ENCODE results near the gene PSMB4.
"Not testable (repeated sequence)": the region's sequence is repeated elsewhere in the genome, so short reads cannot be mapped to it uniquely, and the experiment has no call there.

The PSMB4 gene

DNA sequence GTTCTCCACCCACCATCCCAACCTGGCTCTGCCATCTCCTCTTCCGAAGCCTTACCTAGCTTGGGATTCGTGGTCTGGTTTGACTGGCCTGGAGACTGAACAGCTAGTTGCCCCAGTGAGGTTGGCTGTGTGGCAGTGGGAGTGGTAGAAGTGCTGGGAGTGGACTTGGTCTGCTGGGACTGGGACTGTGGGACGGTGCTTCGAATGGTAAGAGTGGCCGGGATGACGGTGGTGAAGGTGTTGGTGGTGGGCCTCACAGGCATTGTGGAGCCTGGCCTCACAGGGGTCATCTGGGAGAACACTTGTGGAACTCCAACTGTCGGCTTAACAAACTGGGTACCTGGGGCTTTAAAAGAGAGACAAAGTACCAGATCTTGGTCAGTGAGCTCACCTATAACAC lies 28.7 kb downstream of the PSMB4 start:
- H2AK5ac ChIP-seq (ENCODE audit: low read depth, low read length), result no peak overlapping the region
- H2BK5ac ChIP-seq (ENCODE audit: low read length), result no peak overlapping the region
- no peak overlapping the region for H3K14ac ChIP-seq (ENCODE audit: low read length)
- H3K4ac ChIP-seq (ENCODE audit: low read length), result no peak overlapping the region
- H3K27ac ChIP-seq (replicated peaks; ENCODE audit: low read length), result no peak overlapping the region
- no peaks in the 10 kb centered on the region for H3K4me1 ChIP-seq (ENCODE audit: control insufficient read depth in 2 of 2, insufficient read depth in 1 of 2, low read depth in 1 of 2, low read length in 2 of 2)
- H4K91ac ChIP-seq (ENCODE audit: low read depth, low read length, poor library complexity), result no peak overlapping the region
- no peak overlapping the region for H3K23ac ChIP-seq (ENCODE audit: low read depth, low read length, poor library complexity)
- peaks cover 9% of the 10 kb centered on the region for H3K79me1 ChIP-seq (ENCODE audit: low read depth, low read length)
- no peak overlapping the region for H3K4me2 ChIP-seq (ENCODE audit: insufficient read depth, low read length, poor library complexity, severe bottlenecking)
- H3K4me3 ChIP-seq (ENCODE audit: low read length in 2 of 2), result no peak overlapping the region
- no peaks in the 10 kb centered on the region for H3K27me3 ChIP-seq (ENCODE audit: control insufficient read depth in 3 of 3, insufficient read depth in 3 of 3, low read depth in 1 of 3, low read length in 3 of 3)
- no peak overlapping the region for H2BK15ac ChIP-seq (ENCODE audit: low read length)
- no peak overlapping the region for H2AFZ ChIP-seq (ENCODE audit: low read length)
- no peak overlapping the region for H2BK12ac ChIP-seq (ENCODE audit: low read length)
- no peak overlapping the region for H3K18ac ChIP-seq (ENCODE audit: low read length)
- WGBS, 2 donors (ENCODE audit: extremely low coverage in 2 of 2, insufficient read length in 2 of 2, insufficient replicate concordance in 1 of 2), result no CpG with 5 or more reads among the region's 7 CpGs
- no peak overlapping the region for H2BK120ac ChIP-seq (ENCODE audit: low read depth, low read length)
- H3K36me3 ChIP-seq (replicated peaks in 1 of 2; ENCODE audit: control insufficient read depth in 2 of 2, insufficient read depth in 2 of 2, low read length in 2 of 2), result peaks cover 37 to 85% of the 10 kb centered on the region in 2 donors
- peaks cover 0 to 2% of the 10 kb centered on the region in 2 donors for H3K9me3 ChIP-seq (replicated peaks in 1 of 2; ENCODE audit: control insufficient read depth in 2 of 2, insufficient read depth in 1 of 2, low read depth in 1 of 2, low read length in 2 of 2)
- no peak overlapping the region for H3K9ac ChIP-seq (ENCODE audit: low read depth, low read length, poor library complexity)
- DNase-seq (ENCODE audit: low spot score), result no peak
- H4K8ac ChIP-seq (ENCODE audit: low read depth, low read length), result no peak overlapping the region

DNA sequence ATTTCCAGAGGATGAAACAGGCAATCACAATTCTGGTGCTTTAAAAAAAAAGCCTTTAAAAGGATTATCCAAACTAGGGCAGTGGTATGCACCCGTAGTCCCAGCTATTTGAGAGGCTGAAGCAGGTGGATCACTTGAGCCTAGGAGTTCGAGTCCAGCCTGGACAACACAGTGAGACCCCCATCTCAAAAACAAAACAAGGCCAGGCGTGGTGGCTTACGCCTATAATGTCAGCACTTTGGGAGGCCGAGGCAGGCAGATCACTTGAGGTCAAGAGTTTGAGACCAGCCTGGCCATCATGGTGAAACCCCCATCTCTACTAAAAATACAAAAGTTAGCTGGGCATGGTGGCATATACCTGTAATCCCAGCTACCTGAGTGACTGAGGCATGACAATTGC lies 34.5 kb downstream of the PSMB4 start:
- H3K4ac ChIP-seq (ENCODE audit: low read length); H2AFZ ChIP-seq (ENCODE audit: low read length); H3K27me3 ChIP-seq (ENCODE audit: control insufficient read depth in 3 of 3, insufficient read depth in 3 of 3, low read depth in 1 of 3, low read length in 3 of 3); H3K4me1 ChIP-seq (ENCODE audit: control insufficient read depth in 2 of 2, insufficient read depth in 1 of 2, low read depth in 1 of 2, low read length in 2 of 2); H3K9ac ChIP-seq (ENCODE audit: low read depth, low read length, poor library complexity); H3K4me3 ChIP-seq (ENCODE audit: low read length in 2 of 2); H4K8ac ChIP-seq (ENCODE audit: low read depth, low read length); H2BK5ac ChIP-seq (ENCODE audit: low read length); H2AK5ac ChIP-seq (ENCODE audit: low read depth, low read length); H3K18ac ChIP-seq (ENCODE audit: low read length); H4K91ac ChIP-seq (ENCODE audit: low read depth, low read length, poor library complexity); H2BK12ac ChIP-seq (ENCODE audit: low read length); H3K23ac ChIP-seq (ENCODE audit: low read depth, low read length, poor library complexity); H3K4me2 ChIP-seq (ENCODE audit: insufficient read depth, low read length, poor library complexity, severe bottlenecking); H2BK15ac ChIP-seq (ENCODE audit: low read length); H3K9me3 ChIP-seq (replicated peaks in 1 of 2; ENCODE audit: control insufficient read depth in 2 of 2, insufficient read depth in 1 of 2, low read depth in 1 of 2, low read length in 2 of 2); H3K27ac ChIP-seq (replicated peaks; ENCODE audit: low read length); H2BK120ac ChIP-seq (ENCODE audit: low read depth, low read length); DNase-seq (ENCODE audit: low spot score); H3K14ac ChIP-seq (ENCODE audit: low read length): not testable (repeated sequence)
- no CpG with 5 or more reads among the region's 5 CpGs for WGBS, 2 donors (ENCODE audit: extremely low coverage in 2 of 2, insufficient read length in 2 of 2, insufficient replicate concordance in 1 of 2)
- H3K36me3 ChIP-seq (replicated peaks in 1 of 2; ENCODE audit: control insufficient read depth in 2 of 2, insufficient read depth in 2 of 2, low read length in 2 of 2), result peaks cover 7 to 73% of the 10 kb centered on the region in 2 donors
- H3K79me1 ChIP-seq (ENCODE audit: low read depth, low read length), result peaks cover 11% of the 10 kb centered on the region

DNA sequence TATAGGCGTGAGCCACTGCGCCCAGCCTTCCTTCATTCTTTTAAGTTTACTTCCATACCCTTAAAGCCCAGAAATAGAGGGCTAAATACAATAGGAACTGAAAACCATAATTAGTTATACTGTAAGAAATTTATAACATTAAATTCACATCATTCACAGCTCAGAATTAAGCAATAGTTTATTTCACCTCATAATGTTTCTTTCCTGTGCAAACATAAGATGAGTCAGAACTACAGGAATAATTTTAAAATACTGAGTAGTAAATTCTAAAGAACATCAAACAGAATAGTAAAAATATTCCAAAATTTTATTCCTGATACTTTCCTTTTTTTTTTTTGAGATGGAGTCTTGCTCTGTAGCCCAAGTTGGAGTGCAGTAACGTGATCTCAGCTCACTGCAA lies 35.8 kb downstream of the PSMB4 start:
- no peak overlapping the region for H3K4me3 ChIP-seq (ENCODE audit: low read length in 2 of 2)
- no peak overlapping the region for H2BK120ac ChIP-seq (ENCODE audit: low read depth, low read length)
- peaks cover 4 to 73% of the 10 kb centered on the region in 2 donors for H3K36me3 ChIP-seq (replicated peaks in 1 of 2; ENCODE audit: control insufficient read depth in 2 of 2, insufficient read depth in 2 of 2, low read length in 2 of 2)
- H2BK5ac ChIP-seq (ENCODE audit: low read length), result no peak overlapping the region
- no CpG with 5 or more reads among the region's 3 CpGs for WGBS, 2 donors (ENCODE audit: extremely low coverage in 2 of 2, insufficient read length in 2 of 2, insufficient replicate concordance in 1 of 2)
- H3K79me1 ChIP-seq (ENCODE audit: low read depth, low read length), result peaks cover 11% of the 10 kb centered on the region
- H3K23ac ChIP-seq (ENCODE audit: low read depth, low read length, poor library complexity), result no peak overlapping the region
- no peak overlapping the region for H3K18ac ChIP-seq (ENCODE audit: low read length)
- H3K4me2 ChIP-seq (ENCODE audit: insufficient read depth, low read length, poor library complexity, severe bottlenecking), result no peak overlapping the region
- no peak overlapping the region for H3K14ac ChIP-seq (ENCODE audit: low read length)
- no peaks in the 10 kb centered on the region for H3K9me3 ChIP-seq (replicated peaks in 1 of 2; ENCODE audit: control insufficient read depth in 2 of 2, insufficient read depth in 1 of 2, low read depth in 1 of 2, low read length in 2 of 2)
- no peak overlapping the region for H3K9ac ChIP-seq (ENCODE audit: low read depth, low read length, poor library complexity)
- no peak overlapping the region for H3K27ac ChIP-seq (replicated peaks; ENCODE audit: low read length)
- no peaks in the 10 kb centered on the region for H3K27me3 ChIP-seq (ENCODE audit: control insufficient read depth in 3 of 3, insufficient read depth in 3 of 3, low read depth in 1 of 3, low read length in 3 of 3)
- no peaks in the 10 kb centered on the region for H3K4me1 ChIP-seq (ENCODE audit: control insufficient read depth in 2 of 2, insufficient read depth in 1 of 2, low read depth in 1 of 2, low read length in 2 of 2)
- no peak overlapping the region for H4K8ac ChIP-seq (ENCODE audit: low read depth, low read length)
- H3K4ac ChIP-seq (ENCODE audit: low read length), result no peak overlapping the region
- H2AK5ac ChIP-seq (ENCODE audit: low read depth, low read length), result no peak overlapping the region
- no peak for DNase-seq (ENCODE audit: low spot score)
- H4K91ac ChIP-seq (ENCODE audit: low read depth, low read length, poor library complexity), result no peak overlapping the region
- no peak overlapping the region for H2BK15ac ChIP-seq (ENCODE audit: low read length)
- no peak overlapping the region for H2AFZ ChIP-seq (ENCODE audit: low read length)
- H2BK12ac ChIP-seq (ENCODE audit: low read length), result no peak overlapping the region

DNA sequence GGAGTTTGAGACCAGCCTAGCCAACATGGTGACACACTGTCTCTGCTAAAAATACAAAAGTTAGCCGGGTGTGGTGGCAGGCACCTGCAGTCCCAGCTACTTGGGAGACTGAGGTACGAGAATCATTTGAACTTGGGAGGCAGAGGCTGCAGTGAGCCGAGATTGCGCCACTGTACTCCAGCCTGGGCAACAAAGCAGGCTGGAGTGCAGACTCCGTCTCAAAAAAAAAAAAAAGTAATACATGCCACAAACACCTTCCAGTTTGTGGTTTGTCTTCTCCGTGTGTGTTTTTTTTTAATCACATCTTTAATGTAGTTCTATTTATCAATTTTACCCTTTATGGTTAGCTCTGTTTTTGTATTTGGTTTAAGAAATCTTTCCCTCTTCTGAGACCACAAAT lies 37.6 kb downstream of the PSMB4 start:
- H3K36me3 ChIP-seq (replicated peaks in 1 of 2; ENCODE audit: control insufficient read depth in 2 of 2, insufficient read depth in 2 of 2, low read length in 2 of 2), result peaks cover 4 to 77% of the 10 kb centered on the region in 2 donors
- H3K18ac ChIP-seq (ENCODE audit: low read length), result no peak overlapping the region
- no peak for DNase-seq (ENCODE audit: low spot score)
- no peak overlapping the region for H3K14ac ChIP-seq (ENCODE audit: low read length)
- no peak overlapping the region for H3K4me3 ChIP-seq (ENCODE audit: low read length in 2 of 2)
- no peak overlapping the region for H2BK12ac ChIP-seq (ENCODE audit: low read length)
- no peak overlapping the region for H4K8ac ChIP-seq (ENCODE audit: low read depth, low read length)
- H2BK15ac ChIP-seq (ENCODE audit: low read length), result no peak overlapping the region
- H2AK5ac ChIP-seq (ENCODE audit: low read depth, low read length), result no peak overlapping the region
- H2AFZ ChIP-seq (ENCODE audit: low read length), result no peak overlapping the region
- no peak overlapping the region for H2BK5ac ChIP-seq (ENCODE audit: low read length)
- no peak overlapping the region for H3K23ac ChIP-seq (ENCODE audit: low read depth, low read length, poor library complexity)
- H3K79me1 ChIP-seq (ENCODE audit: low read depth, low read length), result peaks cover 6% of the 10 kb centered on the region
- no peaks in the 10 kb centered on the region for H3K9me3 ChIP-seq (replicated peaks in 1 of 2; ENCODE audit: control insufficient read depth in 2 of 2, insufficient read depth in 1 of 2, low read depth in 1 of 2, low read length in 2 of 2)
- no peak overlapping the region for H3K4me2 ChIP-seq (ENCODE audit: insufficient read depth, low read length, poor library complexity, severe bottlenecking)
- H3K27me3 ChIP-seq (ENCODE audit: control insufficient read depth in 3 of 3, insufficient read depth in 3 of 3, low read depth in 1 of 3, low read length in 3 of 3), result no peaks in the 10 kb centered on the region
- H3K9ac ChIP-seq (ENCODE audit: low read depth, low read length, poor library complexity), result no peak overlapping the region
- H4K91ac ChIP-seq (ENCODE audit: low read depth, low read length, poor library complexity), result no peak overlapping the region
- no peak overlapping the region for H3K4ac ChIP-seq (ENCODE audit: low read length)
- no peak overlapping the region for H3K27ac ChIP-seq (replicated peaks; ENCODE audit: low read length)
- WGBS, 2 donors (ENCODE audit: extremely low coverage in 2 of 2, insufficient read length in 2 of 2, insufficient replicate concordance in 1 of 2), result no CpG with 5 or more reads among the region's 6 CpGs
- H2BK120ac ChIP-seq (ENCODE audit: low read depth, low read length), result no peak overlapping the region
- H3K4me1 ChIP-seq (ENCODE audit: control insufficient read depth in 2 of 2, insufficient read depth in 1 of 2, low read depth in 1 of 2, low read length in 2 of 2), result no peaks in the 10 kb centered on the region
